ENCODE measurements around the gene CD82. TPM values are rescaled to one million over a fixed set of nuclear protein-coding genes. Genes with fewer than 3 reads are reported as not detected.

Gene CD82
- total RNA-seq, 2 experiments from 2014 or later, result 193 to 208 TPM

- no peak for DNase-seq
- Mint-ChIP-seq H3K27me3 (no peaks in the 10 kb centered on the region), H3K4me1 (peaks cover 56% of the 10 kb centered on the region), H3K36me3 (ENCODE audit: low read depth) (peaks cover 68% of the 10 kb centered on the region), H3K9me3 (no peaks in the 10 kb centered on the region), H3K4me3 (no peak overlapping the region), H3K27ac (no peak overlapping the region)
- CTCF ChIA-PET, result interaction anchor here (1.8 kb wide), 1 partner anchor 30 kb away, joined by 5 read pairs; no protein-coding TSS in a partner anchor
- POLR2A ChIA-PET, result interaction anchor here (1.6 kb wide), 1 partner anchor 11 kb away, joined by 3 read pairs; no protein-coding TSS in a partner anchor
These were observed 23.8 kb downstream of the CD82 start for GRCh38 chr11:44589301-44589700.

GRCh38 chr11:44590769-44591168, 25.3 kb downstream of the CD82 start:
- H3K9me3 Mint-ChIP-seq, result no peaks in the 10 kb centered on the region
- no peak for DNase-seq
- ChIA-PET POLR2A (interaction anchor here (0.7 to 2.8 kb wide), 4 partner anchors 16 to 32 kb away, joined by 3 to 15 read pairs (median 10); no protein-coding TSS in a partner anchor), CTCF (interaction anchor here (1.1 to 3.2 kb wide), 3 partner anchors 24 to 34 kb away, joined by 3 to 17 read pairs (median 6); no protein-coding TSS in a partner anchor)
- H3K27me3 Mint-ChIP-seq, result no peaks in the 10 kb centered on the region
- H3K4me1 Mint-ChIP-seq, result peaks cover 68% of the 10 kb centered on the region
- no peak overlapping the region for H3K4me3 Mint-ChIP-seq
- peak overlapping the region; percentile 17 for H3K27ac Mint-ChIP-seq
- peaks cover 74% of the 10 kb centered on the region for H3K36me3 Mint-ChIP-seq (ENCODE audit: low read depth)

DNA sequence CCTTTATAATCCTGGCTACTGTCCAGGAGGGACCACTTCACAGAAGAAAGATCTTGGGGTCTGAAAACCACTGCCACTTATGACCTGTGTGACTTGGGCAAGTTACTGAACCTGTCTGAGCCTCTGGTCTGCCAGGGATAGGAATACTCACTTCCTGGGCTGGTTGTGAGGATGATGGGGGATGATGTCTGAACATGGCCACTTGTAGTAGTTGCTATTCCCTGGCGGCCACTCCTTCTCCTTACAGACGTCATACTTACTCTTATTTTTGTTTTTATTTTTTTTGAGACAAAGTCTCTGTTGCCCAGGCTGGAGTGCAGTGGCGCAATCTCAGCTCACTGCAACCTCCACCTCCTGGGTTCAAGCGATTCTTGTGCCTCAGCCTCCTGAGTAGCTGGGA, 26.1 kb downstream of the CD82 start:
- Mint-ChIP-seq H3K36me3 (ENCODE audit: low read depth) (peaks cover 75% of the 10 kb centered on the region), H3K27me3 (no peaks in the 10 kb centered on the region), H3K27ac (peak overlapping the region; percentile 17), H3K4me3 (no peak overlapping the region), H3K4me1 (peaks cover 76% of the 10 kb centered on the region), H3K9me3 (no peaks in the 10 kb centered on the region)
- no peak for DNase-seq
- ChIA-PET POLR2A (interaction anchor here (1.2 to 2.8 kb wide), 5 partner anchors 10 to 22 kb away, joined by 4 to 15 read pairs (median 8); no protein-coding TSS in a partner anchor), CTCF (interaction anchor here (1.2 to 3.2 kb wide), 2 partner anchors 25 to 26 kb away, joined by 3 to 17 read pairs; no protein-coding TSS in a partner anchor)

GRCh38 chr11:44592125-44592940, 26.9 kb downstream of the CD82 start:
- H3K4me1 Mint-ChIP-seq, result peaks cover 79% of the 10 kb centered on the region
- ChIA-PET CTCF (interaction anchor here (0.7 to 3.2 kb wide), 3 partner anchors 23 to 40 kb away, joined by 3 to 17 read pairs (median 3); no protein-coding TSS in a partner anchor), POLR2A (interaction anchor here (1.2 to 2.8 kb wide), 4 partner anchors 10 to 18 kb away, joined by 4 to 15 read pairs (median 8); no protein-coding TSS in a partner anchor)
- H3K27ac Mint-ChIP-seq, result no peak overlapping the region
- no peak overlapping the region for H3K4me3 Mint-ChIP-seq
- peaks cover 68% of the 10 kb centered on the region for H3K36me3 Mint-ChIP-seq (ENCODE audit: low read depth)
- no peaks in the 10 kb centered on the region for H3K27me3 Mint-ChIP-seq
- H3K9me3 Mint-ChIP-seq, result no peaks in the 10 kb centered on the region
- no peak for DNase-seq

GRCh38 chr11:44593251-44593650, 27.8 kb downstream of the CD82 start:
- Mint-ChIP-seq H3K27me3 (no peaks in the 10 kb centered on the region), H3K27ac (peak overlapping the region; percentile 2), H3K4me3 (no peak overlapping the region), H3K4me1 (peaks cover 84% of the 10 kb centered on the region), H3K36me3 (ENCODE audit: low read depth) (peaks cover 67% of the 10 kb centered on the region), H3K9me3 (no peaks in the 10 kb centered on the region)
- DNase-seq, result no peak
- ChIA-PET CTCF (interaction anchor here (3.2 kb wide), 1 partner anchor 24 kb away, joined by 17 read pairs; no protein-coding TSS in a partner anchor), POLR2A (interaction anchor here (0.7 to 1.5 kb wide), 4 partner anchors 14 to 31 kb away, joined by 3 to 5 read pairs (median 4); no protein-coding TSS in a partner anchor)

GRCh38 chr11:44595006-44595405, 29.5 kb downstream of the CD82 start:
- Mint-ChIP-seq H3K4me1 (peaks cover 83% of the 10 kb centered on the region), H3K36me3 (ENCODE audit: low read depth) (peaks cover 57% of the 10 kb centered on the region), H3K9me3 (no peaks in the 10 kb centered on the region), H3K27me3 (no peaks in the 10 kb centered on the region), H3K27ac (peak overlapping the region; percentile 94), H3K4me3 (no peak overlapping the region)
- no peak for DNase-seq
- ChIA-PET POLR2A (interaction anchor here (1.0 to 6.6 kb wide), 5 partner anchors 16 to 30 kb away, joined by 4 to 63 read pairs (median 24); partner anchors contain the start of gene CD82), CTCF (interaction anchor here (1.7 kb wide), 1 partner anchor 22 kb away, joined by 3 read pairs; no protein-coding TSS in a partner anchor)

GRCh38 chr11:44595964-44596381, 30.5 kb downstream of the CD82 start:
- peak overlapping the region; percentile 94 for H3K27ac Mint-ChIP-seq
- H3K4me3 Mint-ChIP-seq, result peak overlapping the region; percentile 62
- POLR2A ChIA-PET, result interaction anchor here (0.7 to 6.6 kb wide), 13 partner anchors 10 to 575 kb away, joined by 3 to 63 read pairs (median 8); partner anchors contain the start of gene CD82
- DNase-seq, result peak; percentile 24
- H3K36me3 Mint-ChIP-seq (ENCODE audit: low read depth), result peaks cover 61% of the 10 kb centered on the region
- H3K27me3 Mint-ChIP-seq, result no peaks in the 10 kb centered on the region
- H3K9me3 Mint-ChIP-seq, result no peaks in the 10 kb centered on the region
- peaks cover 78% of the 10 kb centered on the region for H3K4me1 Mint-ChIP-seq
- CTCF ChIA-PET, result interaction anchor here (0.6 to 2.8 kb wide), 11 partner anchors 11 to 41 kb away, joined by 3 to 18 read pairs (median 4); no protein-coding TSS in a partner anchor

- ChIA-PET CTCF (interaction anchor here (0.9 to 2.8 kb wide), 11 partner anchors 11 to 42 kb away, joined by 3 to 18 read pairs (median 4); no protein-coding TSS in a partner anchor), POLR2A (interaction anchor here (0.7 to 6.6 kb wide), 14 partner anchors 11 to 574 kb away, joined by 3 to 63 read pairs (median 8); partner anchors contain the start of gene CD82)
- H3K4me3 Mint-ChIP-seq, result peak overlapping the region; percentile 62
- no peaks in the 10 kb centered on the region for H3K27me3 Mint-ChIP-seq
- H3K27ac Mint-ChIP-seq, result peak overlapping the region; percentile 94
- H3K4me1 Mint-ChIP-seq, result peaks cover 77% of the 10 kb centered on the region
- DNase-seq, result peak; percentile 84
- H3K9me3 Mint-ChIP-seq, result no peaks in the 10 kb centered on the region
- peaks cover 55% of the 10 kb centered on the region for H3K36me3 Mint-ChIP-seq (ENCODE audit: low read depth)
These were observed 31.2 kb downstream of the CD82 start for GRCh38 chr11:44596525-44597276.

DNA sequence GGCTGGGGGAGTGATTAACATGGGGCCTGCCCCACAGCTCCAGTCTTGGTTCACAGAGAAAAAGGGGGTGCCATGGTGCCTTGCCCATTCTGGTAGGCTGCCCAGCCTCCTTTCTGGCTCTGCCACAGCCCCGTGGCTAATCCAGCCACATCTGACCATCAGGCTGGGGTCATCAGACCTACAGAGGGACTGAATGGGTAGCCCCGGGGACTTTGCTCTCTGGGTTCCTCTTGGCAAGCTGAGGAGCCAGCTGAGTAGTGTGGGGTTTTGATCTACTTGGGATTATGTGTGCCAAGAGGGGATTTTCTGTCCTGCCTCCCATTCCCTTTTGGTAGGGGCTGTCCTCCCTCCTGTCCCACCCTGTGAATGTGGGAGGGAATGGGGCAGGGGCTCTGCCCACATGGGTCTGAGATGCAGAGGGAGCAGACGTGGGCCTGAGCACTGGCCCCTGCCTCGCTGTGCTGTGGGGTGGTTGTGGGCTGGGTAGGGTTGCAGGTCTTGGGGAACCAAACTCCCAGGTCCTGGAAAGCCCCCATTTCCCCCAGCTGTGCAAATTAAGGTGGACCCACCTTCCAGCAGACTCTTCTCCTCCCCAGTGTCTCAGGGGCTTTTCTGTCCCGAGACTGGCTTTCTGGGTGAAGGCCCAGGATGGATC, 32.0 kb downstream of the CD82 start:
- ChIA-PET POLR2A (interaction anchor here (0.6 to 6.6 kb wide), 6 partner anchors 10 to 84 kb away, joined by 3 to 63 read pairs (median 14); partner anchors contain the start of gene CD82), CTCF (interaction anchor here (1.0 to 2.8 kb wide), 6 partner anchors 10 to 40 kb away, joined by 3 to 18 read pairs (median 4); no protein-coding TSS in a partner anchor)
- H3K27me3 Mint-ChIP-seq, result no peaks in the 10 kb centered on the region
- H3K4me3 Mint-ChIP-seq, result peak overlapping the region; percentile 62
- H3K9me3 Mint-ChIP-seq, result no peaks in the 10 kb centered on the region
- H3K36me3 Mint-ChIP-seq (ENCODE audit: low read depth), result peaks cover 49% of the 10 kb centered on the region
- peak overlapping the region; percentile 94 for H3K27ac Mint-ChIP-seq
- DNase-seq, result no peak
- peaks cover 75% of the 10 kb centered on the region for H3K4me1 Mint-ChIP-seq

DNA sequence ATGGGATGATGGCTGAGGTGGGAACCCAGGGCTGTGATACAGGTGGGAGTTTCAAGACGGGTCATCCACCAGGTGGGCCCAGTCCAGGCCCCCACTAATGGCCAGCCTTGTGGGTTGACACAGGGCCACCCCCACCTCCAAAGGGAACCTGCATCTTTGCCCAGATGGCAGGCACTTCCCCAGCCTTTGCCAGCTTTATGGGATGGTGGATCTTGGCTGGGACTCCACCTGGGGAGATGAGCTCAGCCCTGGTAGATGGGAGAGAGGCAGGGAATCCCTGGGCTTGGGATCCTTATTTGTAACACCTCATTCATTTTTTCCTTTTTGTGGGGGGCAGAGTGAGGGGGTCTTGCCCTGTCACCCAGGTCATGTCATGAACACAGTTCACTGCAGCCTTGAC, 33.4 kb downstream of the CD82 start:
- no peak overlapping the region for H3K4me3 Mint-ChIP-seq
- H3K4me1 Mint-ChIP-seq, result peaks cover 65% of the 10 kb centered on the region
- H3K36me3 Mint-ChIP-seq (ENCODE audit: low read depth), result peaks cover 44% of the 10 kb centered on the region
- CTCF ChIA-PET, result interaction anchor here (0.9 to 1.3 kb wide), 4 partner anchors 12 to 42 kb away, joined by 3 to 5 read pairs (median 4); no protein-coding TSS in a partner anchor
- H3K9me3 Mint-ChIP-seq, result no peaks in the 10 kb centered on the region
- POLR2A ChIA-PET, result interaction anchor here (2.8 to 6.6 kb wide), 2 partner anchors 12 to 33 kb away, joined by 10 to 63 read pairs; partner anchors contain the start of gene CD82
- no peaks in the 10 kb centered on the region for H3K27me3 Mint-ChIP-seq
- H3K27ac Mint-ChIP-seq, result peak overlapping the region; percentile 44
- DNase-seq, result no peak

- Mint-ChIP-seq H3K4me1 (peaks cover 56% of the 10 kb centered on the region), H3K9me3 (no peaks in the 10 kb centered on the region), H3K36me3 (ENCODE audit: low read depth) (peaks cover 45% of the 10 kb centered on the region), H3K27ac (no peak overlapping the region), H3K4me3 (no peak overlapping the region), H3K27me3 (no peaks in the 10 kb centered on the region)
- DNase-seq, result no peak
- ChIA-PET POLR2A (interaction anchor here (2.8 to 6.6 kb wide), 2 partner anchors 11 to 34 kb away, joined by 10 to 63 read pairs; partner anchors contain the start of gene CD82), CTCF (no interaction called here)
These were observed 34.8 kb downstream of the CD82 start for GRCh38 chr11:44600261-44600660.

Data from activated CD4-positive, alpha-beta memory T cell treated with anti-CD3 and anti-CD28 coated beads, Interleukin-2, amount 10 ng/mL, durations not matched to agents 7 days and 5 days (primary cell).